B cell (primary cell): ENCODE data around the gene ABCA9. TPM values are rescaled to one million over a fixed set of nuclear protein-coding genes. Genes with fewer than 3 reads are reported as not detected.

Experiments used
- ATAC-seq: fragments of 200-7000 bp; cut with Tn5 transposase; one replicate; pipeline ENCODE4 v1.10.0; 2021; ENCODE audit warnings: low read depth, mild to moderate bottlenecking, moderate number of reproducible peaks, moderate library complexity
- CTCF ChIA-PET: fragments of 350-600 bp; sonication (Branson Sonifier 250); formaldehyde crosslinking; loops from one replicate; lab custom pipeline; 2021; ENCODE audit warnings: antibody characterized with exemption, inconsistent platforms; lab: Charles Lee
- POLR2A ChIA-PET: fragments of 350-600 bp; sonication (Branson Sonifier 250); formaldehyde crosslinking; loops from one replicate; lab custom pipeline; 2021; ENCODE audit warnings: antibody characterized with exemption; lab: Charles Lee
- DNase-seq: peaks from one replicate; pipeline ENCODE4 v3.0.0; 2013
- H2AFZ ChIP-seq: 2 replicates; pipeline ENCODE4 v1.6.1; 2012; ENCODE audit warnings: mild to moderate bottlenecking, low read depth, low read length; ENCODE audit not compliant: insufficient read depth, poor library complexity, severe bottlenecking
- H3K27ac ChIP-seq, 2 donors: 1 replicate in 1 of 2; 2 replicates in 1 of 2; pipeline ENCODE4 v1.5.1; 2012 to 2013; ENCODE audit warnings: low read length in 2 of 2, mild to moderate bottlenecking in 2 of 2, moderate library complexity in 1 of 2
- H3K27me3 ChIP-seq, 4 experiments: fragments of 200-600 bp in 1 of 4; sonication (generic) in 1 of 4; replicated peaks in 1 of 4; 1 replicate in 2 of 4; 2 replicates in 2 of 4; pipeline versions ENCODE4 v1.6.1 to v1.7.0; 2013 to 2016; ENCODE audit warnings: low read length in 3 of 4, mild to moderate bottlenecking in 2 of 4, mixed read lengths in 1 of 4, moderate library complexity in 1 of 4; ENCODE audit not compliant: insufficient read depth in 4 of 4, control insufficient read depth in 3 of 4; ENCODE audit errors: control extremely low read depth in 1 of 4
- H3K36me3 ChIP-seq, 2 experiments: replicated peaks in 1 of 2; 1 replicate in 1 of 2; 2 replicates in 1 of 2; pipeline versions ENCODE4 v1.6.1 to v1.7.1; 2013; ENCODE audit warnings: low read length in 1 of 2; ENCODE audit not compliant: insufficient read depth in 2 of 2, control insufficient read depth in 1 of 2; ENCODE audit errors: control extremely low read depth in 1 of 2, extremely low read depth in 1 of 2
- H3K4me1 ChIP-seq, 2 donors: fragments of 200-600 bp in 1 of 2; sonication (generic) in 1 of 2; 1 replicate in 1 of 2; 2 replicates in 1 of 2; pipeline versions ENCODE4 v1.5.1 to v1.6.1; 2013 to 2017; ENCODE audit warnings: low read length in 2 of 2; ENCODE audit not compliant: control insufficient read depth in 2 of 2, insufficient read depth in 2 of 2
- H3K4me2 ChIP-seq: replicated peaks from 2 replicates; pipeline ENCODE3; 2012; ENCODE audit warnings: mild to moderate bottlenecking, low read depth, low read length; ENCODE audit not compliant: poor library complexity, severe bottlenecking
- H3K4me3 ChIP-seq, 5 experiments: fragments of 200-600 bp in 1 of 5; sonication (generic) in 1 of 5; 1 replicate in 3 of 5; 2 replicates in 2 of 5; pipeline versions ENCODE4 v1.5.1 to v1.7.0; 2011 to 2016; ENCODE audit warnings: low read length in 4 of 5, mild to moderate bottlenecking in 4 of 5, low read depth in 2 of 5, control low read depth in 1 of 5, moderate library complexity in 1 of 5; ENCODE audit not compliant: insufficient read depth in 1 of 5; ENCODE audit errors: control extremely low read depth in 1 of 5, extremely low read depth in 1 of 5
- H3K79me2 ChIP-seq: fragments of 200-600 bp; sonication (generic); one replicate; pipeline ENCODE4 v1.6.0; 2016; ENCODE audit warnings: low read length; ENCODE audit not compliant: control insufficient read depth, insufficient read depth
- H3K9ac ChIP-seq: fragments of 200-600 bp; sonication (generic); 2 replicates; pipeline ENCODE4 v1.6.1; 2017; ENCODE audit warnings: mild to moderate bottlenecking, low read length, moderate library complexity
- H3K9me3 ChIP-seq, 3 donors: one replicate each; pipeline versions ENCODE4 v1.6.1 to v1.7.1; 2013; ENCODE audit warnings: low read length in 2 of 3; ENCODE audit not compliant: control insufficient read depth in 2 of 3, insufficient read depth in 1 of 3; ENCODE audit errors: control extremely low read depth in 1 of 3
- H4K20me1 ChIP-seq: 2 replicates; pipeline ENCODE4 v1.6.0; 2012; ENCODE audit warnings: mild to moderate bottlenecking, low read length; ENCODE audit not compliant: insufficient read depth, control insufficient read depth, poor library complexity, severe bottlenecking
- H3K27ac Mint-ChIP-seq: one replicate; pipeline ENCODE4 v1.8.0; 2021; ENCODE audit warnings: mixed read lengths
- H3K27me3 Mint-ChIP-seq: one replicate; pipeline ENCODE4 v1.8.0; 2021; ENCODE audit warnings: mixed read lengths
- H3K4me1 Mint-ChIP-seq: one replicate; pipeline ENCODE4 v1.8.0; 2021; ENCODE audit warnings: mixed read lengths
- H3K4me3 Mint-ChIP-seq: one replicate; pipeline ENCODE4 v1.8.0; 2021; ENCODE audit warnings: mixed read lengths
- H3K9me3 Mint-ChIP-seq: one replicate; pipeline ENCODE4 v1.8.0; 2022; ENCODE audit warnings: mixed read lengths; ENCODE audit not compliant: insufficient read depth
- EZH2 ChIP-seq: IDR thresholded peaks from 2 replicates; pipeline ENCODE4 v1.6.1; 2012; ENCODE audit warnings: borderline replicate concordance, low read depth, mild to moderate bottlenecking, moderate library complexity, low read length; ENCODE audit not compliant: insufficient read depth, poor library complexity, severe bottlenecking
- WGBS: methylation state at CpG from one replicate; pipeline ENCODE4 v1.1.5; 2013; ENCODE audit warnings: missing lambda C conversion rate; ENCODE audit not compliant: insufficient coverage; 5-methylcytosine and 5-hydroxymethylcytosine counted together
- intact Hi-C: fragments of 100-400 bp; cut with micrococcal nuclease; formaldehyde crosslinking; loops from one replicate; pipeline ENCODE4 v1.10.0; 2022
- polyA minus RNA-seq: library from RNA; depleted of rRNA, polyadenylated mRNA; stranded (reverse); fragments of >200 nt; gene quantifications from 2 replicates; pipeline ENCODE4 v1.2.3, GENCODE V29; 2012
- polyA plus RNA-seq: library from polyadenylated mRNA; depleted of rRNA; stranded (reverse); fragments of >200 nt; gene quantifications from 2 replicates; pipeline ENCODE4 v1.2.3, GENCODE V29; 2012
- total RNA-seq, 2 donors: library from RNA; stranded (reverse); fragments of 120-200 nt in 1 of 2; gene quantifications; 1 replicate in 1 of 2; 2 replicates in 1 of 2; pipeline versions ENCODE4 v1.2.3 to v1.2.4, GENCODE V29; 2013 to 2022
- TF ChIP-seq, protein P1 (sequence below): fragments of 200-600 bp; IDR thresholded peaks from one replicate; pipeline ENCODE4 v1.8.0; 2022; ENCODE audit warnings: antibody characterized with exemption, mild to moderate bottlenecking

The ABCA9 gene, protein sequence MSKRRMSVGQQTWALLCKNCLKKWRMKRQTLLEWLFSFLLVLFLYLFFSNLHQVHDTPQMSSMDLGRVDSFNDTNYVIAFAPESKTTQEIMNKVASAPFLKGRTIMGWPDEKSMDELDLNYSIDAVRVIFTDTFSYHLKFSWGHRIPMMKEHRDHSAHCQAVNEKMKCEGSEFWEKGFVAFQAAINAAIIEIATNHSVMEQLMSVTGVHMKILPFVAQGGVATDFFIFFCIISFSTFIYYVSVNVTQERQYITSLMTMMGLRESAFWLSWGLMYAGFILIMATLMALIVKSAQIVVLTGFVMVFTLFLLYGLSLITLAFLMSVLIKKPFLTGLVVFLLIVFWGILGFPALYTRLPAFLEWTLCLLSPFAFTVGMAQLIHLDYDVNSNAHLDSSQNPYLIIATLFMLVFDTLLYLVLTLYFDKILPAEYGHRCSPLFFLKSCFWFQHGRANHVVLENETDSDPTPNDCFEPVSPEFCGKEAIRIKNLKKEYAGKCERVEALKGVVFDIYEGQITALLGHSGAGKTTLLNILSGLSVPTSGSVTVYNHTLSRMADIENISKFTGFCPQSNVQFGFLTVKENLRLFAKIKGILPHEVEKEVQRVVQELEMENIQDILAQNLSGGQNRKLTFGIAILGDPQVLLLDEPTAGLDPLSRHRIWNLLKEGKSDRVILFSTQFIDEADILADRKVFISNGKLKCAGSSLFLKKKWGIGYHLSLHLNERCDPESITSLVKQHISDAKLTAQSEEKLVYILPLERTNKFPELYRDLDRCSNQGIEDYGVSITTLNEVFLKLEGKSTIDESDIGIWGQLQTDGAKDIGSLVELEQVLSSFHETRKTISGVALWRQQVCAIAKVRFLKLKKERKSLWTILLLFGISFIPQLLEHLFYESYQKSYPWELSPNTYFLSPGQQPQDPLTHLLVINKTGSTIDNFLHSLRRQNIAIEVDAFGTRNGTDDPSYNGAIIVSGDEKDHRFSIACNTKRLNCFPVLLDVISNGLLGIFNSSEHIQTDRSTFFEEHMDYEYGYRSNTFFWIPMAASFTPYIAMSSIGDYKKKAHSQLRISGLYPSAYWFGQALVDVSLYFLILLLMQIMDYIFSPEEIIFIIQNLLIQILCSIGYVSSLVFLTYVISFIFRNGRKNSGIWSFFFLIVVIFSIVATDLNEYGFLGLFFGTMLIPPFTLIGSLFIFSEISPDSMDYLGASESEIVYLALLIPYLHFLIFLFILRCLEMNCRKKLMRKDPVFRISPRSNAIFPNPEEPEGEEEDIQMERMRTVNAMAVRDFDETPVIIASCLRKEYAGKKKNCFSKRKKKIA (N-terminal part only)
- total RNA-seq (0.29 and 0.91 TPM in 2 replicates), polyA plus RNA-seq (0.03 and 0.06 TPM in 2 replicates), polyA minus RNA-seq (0.50 TPM in 1 of 2 replicates, not detected in the other)
- 0.37 TPM for total RNA-seq (2013)

DNA sequence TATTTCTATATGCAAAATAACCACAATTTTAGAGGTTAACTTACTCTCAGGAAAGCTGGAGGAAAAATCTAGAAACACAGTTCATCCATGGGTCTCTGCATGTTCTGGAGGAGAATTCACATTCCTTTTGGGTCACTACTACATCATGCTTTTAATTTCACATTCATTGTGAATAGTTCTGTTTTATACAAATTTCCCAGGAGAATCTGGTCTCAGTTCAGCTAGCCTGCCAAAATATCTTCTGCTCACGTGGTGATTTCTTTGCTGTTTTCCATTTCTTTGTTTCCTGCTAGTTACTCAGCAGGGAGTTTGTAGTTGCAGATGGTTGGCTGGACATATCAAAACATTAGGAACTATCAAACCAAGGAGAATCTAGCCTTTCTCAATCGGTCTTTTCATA lies at the start of gene ABCA9:
TSS of gene ABCA9 (minus strand) at position 106 of the 400 bp plus-strand sequence. CDS start 9,801 bp downstream, outside the sequence.
- H3K4me1 ChIP-seq: no peaks in the 10 kb centered on the region
- no peaks in the 10 kb centered on the region for H3K27me3 ChIP-seq
- ChIA-PET CTCF (no interaction called here), POLR2A (no interaction called here)
- H3K79me2 ChIP-seq: no peaks in the 10 kb centered on the region
- H3K9me3 Mint-ChIP-seq: peaks cover 10% of the 10 kb centered on the region
- H3K4me3 Mint-ChIP-seq: no peak within 1 kb of the TSS
- H3K36me3 ChIP-seq: no peaks in the 10 kb centered on the region
- no peak within 1 kb of the TSS for H3K4me2 ChIP-seq
- intact Hi-C loops: no loop called here
- H4K20me1 ChIP-seq: no peaks in the 10 kb centered on the region
- H3K4me1 Mint-ChIP-seq: peaks cover 12% of the 10 kb centered on the region
- peak within 1 kb of the TSS; percentile 12 for H2AFZ ChIP-seq
- H3K4me3 ChIP-seq: no peak within 1 kb of the TSS
- no peak within 1 kb of the TSS for H3K9ac ChIP-seq
- no peak within 1 kb of the TSS for H3K27ac Mint-ChIP-seq
- ATAC-seq: no peak
- 0% methylated on average over 1 of the region's 2 CpGs for WGBS
- no peak within 1 kb of the TSS for H3K27ac ChIP-seq
- DNase-seq: no peak
- peaks cover 0 to 6% (median 0%) of the 10 kb centered on the region in 3 donors for H3K9me3 ChIP-seq
- TF ChIP-seq, protein P1, sequence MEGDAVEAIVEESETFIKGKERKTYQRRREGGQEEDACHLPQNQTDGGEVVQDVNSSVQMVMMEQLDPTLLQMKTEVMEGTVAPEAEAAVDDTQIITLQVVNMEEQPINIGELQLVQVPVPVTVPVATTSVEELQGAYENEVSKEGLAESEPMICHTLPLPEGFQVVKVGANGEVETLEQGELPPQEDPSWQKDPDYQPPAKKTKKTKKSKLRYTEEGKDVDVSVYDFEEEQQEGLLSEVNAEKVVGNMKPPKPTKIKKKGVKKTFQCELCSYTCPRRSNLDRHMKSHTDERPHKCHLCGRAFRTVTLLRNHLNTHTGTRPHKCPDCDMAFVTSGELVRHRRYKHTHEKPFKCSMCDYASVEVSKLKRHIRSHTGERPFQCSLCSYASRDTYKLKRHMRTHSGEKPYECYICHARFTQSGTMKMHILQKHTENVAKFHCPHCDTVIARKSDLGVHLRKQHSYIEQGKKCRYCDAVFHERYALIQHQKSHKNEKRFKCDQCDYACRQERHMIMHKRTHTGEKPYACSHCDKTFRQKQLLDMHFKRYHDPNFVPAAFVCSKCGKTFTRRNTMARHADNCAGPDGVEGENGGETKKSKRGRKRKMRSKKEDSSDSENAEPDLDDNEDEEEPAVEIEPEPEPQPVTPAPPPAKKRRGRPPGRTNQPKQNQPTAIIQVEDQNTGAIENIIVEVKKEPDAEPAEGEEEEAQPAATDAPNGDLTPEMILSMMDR: no peak
- TF ChIP-seq EZH2: no peak
- H3K27me3 Mint-ChIP-seq: no peaks in the 10 kb centered on the region
